ENCODE data around the gene LMLN.
A peak's percentile ranks its signal among the peaks of the same experiment; 100 is the strongest.
"Not testable (repeated sequence)": the region's sequence is repeated elsewhere in the genome, so short reads cannot be mapped to it uniquely, and the experiment has no call there.

Gene LMLN

DNA sequence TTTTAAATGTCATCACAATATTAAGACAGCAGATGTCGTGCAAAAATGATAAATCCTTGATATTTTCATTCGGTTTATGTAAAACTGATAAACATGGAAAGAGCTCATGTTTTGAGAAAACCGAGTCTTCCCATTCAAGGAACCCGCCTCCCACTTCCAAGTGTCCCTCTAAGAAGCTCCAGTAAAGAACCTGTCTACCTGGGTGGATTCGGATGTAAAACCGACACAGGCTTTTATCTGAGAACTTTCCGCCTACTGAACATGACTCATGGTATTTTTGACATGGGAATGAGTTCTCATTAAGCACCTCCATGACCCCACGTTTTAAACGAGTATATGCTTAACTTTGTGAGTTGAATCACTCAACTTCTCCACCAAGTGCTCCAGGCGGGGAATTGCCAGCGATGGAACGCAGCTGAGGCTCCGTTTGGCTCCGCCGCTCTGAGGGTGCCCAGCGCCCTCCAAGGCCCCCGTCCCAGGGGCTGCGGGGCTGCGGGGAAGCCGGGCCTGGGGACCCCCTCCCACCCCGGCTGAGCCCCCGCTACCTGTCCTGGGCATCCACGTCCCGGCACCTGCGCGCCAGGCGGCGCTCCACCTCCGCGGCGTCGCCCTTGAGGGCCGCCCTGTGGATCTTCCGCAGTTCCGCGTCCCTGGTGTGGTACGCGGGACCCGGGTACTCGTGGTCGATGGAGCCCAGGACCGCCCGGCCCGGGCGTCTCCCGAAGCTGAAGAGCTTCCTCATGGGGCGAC lies 119.9 kb downstream of the LMLN start:
- DNase-seq (ENCODE audit: low read depth in 1 of 2, low spot score in 1 of 2), result no peak
- no peak for TF ChIP-seq JUND (IDR thresholded peaks at IDR 0.05; ENCODE audit: low read depth)
- in situ Hi-C loops (cut with HindIII; ENCODE audit: low pct_unique_long_range_greater_than_20kb, low sequenced_read_pairs), result no loop called here

- in situ Hi-C loops (cut with HindIII; ENCODE audit: low pct_unique_long_range_greater_than_20kb, low sequenced_read_pairs), result no loop called here
- peak; percentile 81 to 92 for DNase-seq (ENCODE audit: low read depth in 1 of 2, low spot score in 1 of 2)
Measured at GRCh38 chr3:198080521-198081384, 120.7 kb downstream of the LMLN start.

GRCh38 chr3:198081421-198081844 lies 121.4 kb downstream of the LMLN start:
- DNase-seq (ENCODE audit: low read depth in 1 of 2, low spot score in 1 of 2), result no peak
- in situ Hi-C loops (cut with HindIII; ENCODE audit: low pct_unique_long_range_greater_than_20kb, low sequenced_read_pairs), result no loop called here
- TF ChIP-seq JUND (IDR thresholded peaks at IDR 0.05; ENCODE audit: low read depth), result no peak

More at GRCh38 chr3:198080521-198081384, 120.7 kb downstream of the LMLN start:
- no peak for TF ChIP-seq JUND (IDR thresholded peaks at IDR 0.05; ENCODE audit: low read depth)

- DNase-seq (ENCODE audit: low read depth in 1 of 2, low spot score in 1 of 2); in situ Hi-C loops (cut with HindIII; ENCODE audit: low pct_unique_long_range_greater_than_20kb, low sequenced_read_pairs): not testable (repeated sequence)
Measured at GRCh38 chr3:198082226-198082625, 122.2 kb downstream of the LMLN start.

- no peak for DNase-seq (ENCODE audit: low read depth in 1 of 2, low spot score in 1 of 2)
- in situ Hi-C loops (cut with HindIII; ENCODE audit: low pct_unique_long_range_greater_than_20kb, low sequenced_read_pairs), result no loop called here
- TF ChIP-seq JUND (IDR thresholded peaks at IDR 0.05; ENCODE audit: low read depth), result no peak
Measured at GRCh38 chr3:198088421-198088955, 128.5 kb downstream of the LMLN start.

GRCh38 chr3:198090795-198091332 lies 130.8 kb downstream of the LMLN start:
- TF ChIP-seq JUND (IDR thresholded peaks at IDR 0.05; ENCODE audit: low read depth), result no peak
- DNase-seq (ENCODE audit: low read depth in 1 of 2, low spot score in 1 of 2), result no peak
- in situ Hi-C loops (cut with HindIII; ENCODE audit: low pct_unique_long_range_greater_than_20kb, low sequenced_read_pairs), result no loop called here

- no peak for TF ChIP-seq JUND (IDR thresholded peaks at IDR 0.05; ENCODE audit: low read depth)
- in situ Hi-C loops (cut with HindIII; ENCODE audit: low pct_unique_long_range_greater_than_20kb, low sequenced_read_pairs), result no loop called here
- no peak for DNase-seq (ENCODE audit: low read depth in 1 of 2, low spot score in 1 of 2)
Measured at GRCh38 chr3:198092276-198092675, 132.3 kb downstream of the LMLN start.

DNA sequence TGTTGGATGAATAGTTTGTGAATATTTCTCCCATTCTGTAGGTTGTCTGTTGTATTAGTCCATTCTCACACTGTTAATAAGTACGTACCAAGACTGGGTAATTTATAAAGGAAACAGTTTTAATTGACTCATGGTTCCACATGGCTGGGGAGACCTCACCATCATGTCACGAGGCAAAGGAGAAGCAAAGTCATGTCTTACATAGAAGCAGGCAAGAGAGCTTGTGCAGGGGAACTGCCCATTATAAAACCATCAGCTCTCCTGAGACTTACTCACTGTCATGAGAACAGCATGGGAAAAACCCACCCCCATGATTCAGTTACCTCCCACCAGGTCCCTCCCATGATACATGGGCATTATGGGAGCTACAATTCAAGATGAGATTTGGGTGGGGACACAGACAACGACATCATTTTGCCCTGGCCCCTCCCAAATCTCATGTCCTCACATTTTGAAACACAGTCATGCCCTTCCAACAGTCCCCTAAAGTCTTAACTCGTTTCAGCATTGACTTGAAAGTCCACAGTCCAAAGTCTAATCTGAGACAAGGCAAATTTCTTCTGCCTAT lies 133.2 kb downstream of the LMLN start:
- in situ Hi-C loops (cut with HindIII; ENCODE audit: low pct_unique_long_range_greater_than_20kb, low sequenced_read_pairs), result no loop called here
- TF ChIP-seq JUND (IDR thresholded peaks at IDR 0.05; ENCODE audit: low read depth), result no peak
- no peak for DNase-seq (ENCODE audit: low read depth in 1 of 2, low spot score in 1 of 2)
